Activated T-cell treated with anti-CD3 and anti-CD28 coated beads for 48 hours (primary cell): ENCODE measurements around the gene GPR137B.

Experiments used
- DNase-seq: peaks from one replicate; pipeline ENCODE4 v3.0.0-alpha.2; 2020; ENCODE audit warnings: low read depth

GPR137B gene

GRCh38 chr1:236114076-236114747 lies 28.1 kb upstream of the GPR137B start:
- DNase-seq = no peak

DNA sequence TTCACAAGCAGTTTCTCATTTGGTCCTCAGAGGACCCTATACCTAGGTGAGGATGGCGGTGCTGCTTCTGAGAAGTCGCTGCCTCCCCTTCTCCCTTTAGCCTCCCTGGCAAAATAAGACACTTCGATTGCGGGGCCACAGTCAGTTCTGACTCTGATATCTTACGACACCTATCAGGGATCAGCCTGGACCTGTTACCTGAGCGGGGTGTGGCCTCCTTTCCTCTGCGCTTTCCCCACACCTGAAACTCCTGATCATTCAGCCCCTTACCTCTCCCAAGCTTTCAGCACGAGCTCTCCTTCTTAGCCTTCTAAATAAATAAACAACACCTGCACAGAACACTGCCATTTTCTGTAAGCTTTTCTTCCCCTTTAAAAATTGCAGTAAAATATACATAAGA lies 24.6 kb upstream of the GPR137B start:
- no peak for DNase-seq

DNA sequence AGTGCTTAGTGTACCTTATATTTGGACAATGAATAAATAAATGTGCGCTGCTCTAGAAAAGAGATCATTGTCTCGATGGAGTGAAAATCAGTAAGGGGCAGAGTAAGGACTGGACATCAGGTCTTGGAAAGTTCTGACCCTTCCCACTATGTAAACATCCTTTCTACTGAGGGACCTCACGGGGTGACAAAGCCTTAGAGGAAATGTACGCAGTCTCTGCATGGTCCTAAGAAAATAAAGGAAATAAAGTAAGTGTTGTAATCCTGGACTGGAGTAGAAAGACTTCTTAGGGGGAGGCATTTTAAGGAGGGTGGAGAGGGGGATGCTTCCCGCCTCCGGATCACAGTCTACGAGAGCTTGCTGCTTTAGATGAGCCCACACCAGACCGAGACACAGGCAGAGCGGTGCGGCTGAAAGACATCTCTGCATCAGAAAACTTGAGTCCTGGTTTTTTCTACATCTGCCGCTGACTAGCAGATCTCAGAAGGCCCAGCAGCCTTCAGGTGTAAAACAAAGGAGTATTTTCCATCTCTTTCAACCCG lies 22.3 kb upstream of the GPR137B start:
- DNase-seq = no peak

- DNase-seq = no peak
Measured at GRCh38 chr1:236120721-236121153, 21.6 kb upstream of the GPR137B start.

GRCh38 chr1:236122176-236122575 lies 20.2 kb upstream of the GPR137B start:
- DNase-seq = peak; percentile 41

DNA sequence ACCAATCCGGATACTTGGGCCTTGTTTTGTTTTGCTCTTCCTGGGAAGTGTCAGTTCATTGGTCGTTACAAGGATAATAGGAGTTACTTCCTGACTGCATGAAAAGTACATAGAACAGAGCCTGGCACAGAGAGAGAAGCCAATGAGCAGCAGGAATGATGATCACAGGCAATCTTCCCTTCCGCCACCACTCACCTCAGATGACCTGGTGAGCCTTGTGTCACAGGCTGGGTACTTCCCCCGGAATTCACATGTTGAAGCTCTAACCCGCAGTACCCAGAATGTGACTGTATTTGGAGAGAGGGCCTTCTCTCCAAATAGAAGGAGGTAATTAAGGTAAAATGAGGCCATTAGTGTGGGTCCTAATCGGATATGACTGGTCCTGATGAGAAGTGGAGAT lies 18.8 kb upstream of the GPR137B start:
- no peak for DNase-seq

DNA sequence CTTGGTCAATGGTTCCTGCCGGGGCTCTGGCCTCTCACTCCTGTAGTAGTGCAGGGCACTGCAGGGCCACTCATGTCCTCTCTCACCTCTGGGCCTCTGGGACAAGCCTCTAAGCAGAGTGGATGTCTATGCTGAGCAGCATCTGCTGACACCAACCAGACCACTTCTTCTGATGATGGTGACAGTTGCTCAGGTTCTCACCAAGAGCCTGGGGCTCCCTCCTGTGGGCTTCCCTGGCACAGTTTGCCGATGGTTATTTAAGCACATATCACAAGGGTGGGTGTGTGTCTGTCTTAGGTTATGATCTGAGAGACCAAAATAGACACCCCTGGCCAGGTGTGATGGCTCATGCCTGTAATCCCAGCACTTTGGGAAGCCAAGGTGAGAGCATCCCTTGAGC lies 17.4 kb upstream of the GPR137B start:
- no peak for DNase-seq

- DNase-seq = no peak
Measured at GRCh38 chr1:236127045-236127444, 15.3 kb upstream of the GPR137B start.

DNA sequence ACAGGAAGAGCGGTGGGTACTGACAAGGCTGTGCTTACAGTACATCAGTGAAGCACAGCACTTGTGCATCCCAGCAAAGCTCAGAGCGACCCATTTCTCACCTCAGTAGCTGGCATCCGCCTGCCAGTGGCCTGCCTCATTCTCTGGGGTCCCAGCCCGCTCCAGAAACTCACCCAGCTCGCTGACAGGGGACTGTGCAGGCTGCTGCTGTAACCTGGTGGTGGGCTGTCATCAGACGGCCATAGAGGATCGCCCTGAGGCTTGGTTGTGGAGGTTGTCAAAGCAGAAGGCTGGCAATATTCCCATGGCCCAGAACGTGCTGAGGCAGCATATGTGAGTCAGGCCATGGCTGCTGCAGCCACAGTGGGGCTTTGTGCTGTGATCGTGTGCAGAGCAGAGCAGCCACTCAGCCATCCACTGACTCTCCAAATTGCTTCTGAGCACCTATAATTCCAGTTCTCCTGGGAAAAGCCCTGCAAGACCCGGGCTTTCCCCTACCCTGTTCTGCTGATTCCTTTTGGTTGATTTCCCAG lies 13.6 kb upstream of the GPR137B start:
- no peak for DNase-seq

- DNase-seq = no peak
Measured at GRCh38 chr1:236129306-236129705, 13.0 kb upstream of the GPR137B start.

DNA sequence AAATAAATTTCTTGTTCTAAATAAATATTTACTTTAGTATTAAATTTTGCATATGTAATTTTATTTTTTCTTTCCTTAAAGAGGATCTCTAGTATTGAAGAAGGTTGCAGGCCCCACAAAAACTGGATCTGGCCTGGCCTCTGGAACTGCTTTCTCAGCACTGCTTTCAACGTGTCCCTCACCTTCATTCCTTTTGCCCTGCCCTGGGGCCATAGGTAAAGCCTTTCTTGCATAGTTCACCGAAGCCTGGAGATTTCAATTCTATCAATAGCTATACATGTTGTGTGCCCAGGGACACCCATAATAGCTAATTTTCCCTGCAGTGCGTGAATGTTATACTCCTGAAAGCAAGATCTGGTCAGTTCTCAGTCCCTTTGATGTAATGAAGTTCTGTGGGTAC lies 12.0 kb upstream of the GPR137B start:
- no peak for DNase-seq

DNA sequence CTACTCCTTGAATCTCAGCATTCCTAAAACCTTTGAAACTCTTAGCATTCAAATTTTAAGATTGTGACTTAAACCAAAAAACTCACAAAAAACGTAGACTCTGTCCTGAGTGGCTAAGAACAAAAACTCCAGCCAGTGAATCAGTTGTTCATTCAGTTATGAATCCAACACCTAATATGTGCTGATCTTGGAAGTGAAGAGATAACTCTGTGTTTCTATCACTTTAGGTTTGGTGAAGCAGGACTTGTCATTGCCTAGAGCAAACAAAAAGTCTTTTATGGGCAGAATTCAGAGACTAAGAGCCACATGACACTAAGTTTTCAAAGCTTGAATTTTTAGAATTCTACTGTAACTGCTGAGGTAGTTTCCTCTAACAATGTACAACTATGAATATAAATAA lies 10.4 kb upstream of the GPR137B start:
- no peak for DNase-seq

GRCh38 chr1:236132420-236133046 lies 9.8 kb upstream of the GPR137B start:
- DNase-seq = no peak

GRCh38 chr1:236133339-236133738 lies 9.0 kb upstream of the GPR137B start:
- DNase-seq = no peak

- no peak for DNase-seq
Measured at GRCh38 chr1:236133802-236134201, 8.5 kb upstream of the GPR137B start.

DNA sequence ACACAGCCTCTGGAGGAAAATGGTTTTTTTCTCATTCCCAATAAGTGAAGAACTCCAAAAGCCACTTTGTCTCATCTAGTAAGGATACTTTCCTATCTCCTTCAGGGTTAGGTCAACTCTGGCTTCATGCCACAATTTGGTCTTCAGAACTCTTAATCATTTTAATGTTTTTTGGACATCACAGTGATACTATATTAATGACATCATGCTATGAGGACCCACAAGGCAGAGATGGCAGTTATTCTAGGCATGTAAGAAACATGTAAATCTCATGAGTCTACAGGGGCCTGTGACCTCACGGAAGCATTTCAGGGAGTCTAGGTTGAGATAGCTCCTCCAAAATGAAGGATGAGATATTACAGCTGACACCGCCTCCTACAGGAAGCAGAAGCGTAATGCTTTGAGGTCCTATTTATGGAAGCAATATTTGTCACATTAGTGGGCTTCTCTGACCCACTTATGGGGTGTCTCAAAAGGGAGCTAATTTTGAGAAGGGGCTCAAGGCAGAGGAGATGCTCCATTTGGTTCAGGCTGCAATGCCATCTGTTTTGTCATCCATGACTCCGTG lies 5.0 kb upstream of the GPR137B start:
- no peak for DNase-seq

GRCh38 chr1:236139495-236139894 lies 2.8 kb upstream of the GPR137B start:
- no peak for DNase-seq

DNA sequence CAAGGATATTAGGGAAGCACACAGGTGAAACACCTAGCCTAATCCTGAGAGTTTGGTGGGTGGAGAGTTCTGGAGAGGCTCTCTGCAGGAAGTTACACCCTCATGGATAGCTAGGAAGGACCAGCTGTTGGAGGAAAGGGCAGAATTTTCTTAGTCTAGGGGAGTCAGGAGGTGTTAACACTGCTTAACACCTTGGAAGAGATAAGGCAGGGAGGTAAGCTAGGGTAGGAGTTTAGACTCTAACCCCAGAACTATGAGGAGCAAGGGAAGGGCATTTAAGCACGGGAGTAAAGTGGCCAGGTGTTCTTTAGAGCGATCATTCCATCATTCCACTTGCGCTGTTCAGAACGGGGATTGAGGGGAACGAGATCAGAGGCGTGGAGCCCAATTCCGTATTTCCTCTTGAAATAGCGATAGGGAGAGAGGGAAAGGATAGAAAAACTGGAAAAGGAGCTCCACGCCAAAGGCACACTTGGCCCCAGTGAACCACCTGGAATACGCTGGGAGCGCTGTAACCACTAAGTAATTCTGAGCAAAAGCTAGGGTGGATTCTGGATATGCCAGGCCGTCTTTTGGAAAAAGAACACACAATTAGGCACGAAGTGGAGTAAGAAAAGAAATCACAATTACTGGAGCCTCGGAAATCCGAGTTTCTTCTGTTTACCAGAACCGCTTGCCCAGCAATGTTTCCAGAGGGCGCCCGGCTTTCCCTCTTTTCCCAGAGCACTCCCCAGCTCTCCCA lies 1.5 kb upstream of the GPR137B start:
- no peak for DNase-seq

GRCh38 chr1:236141447-236142252 lies 689 bp upstream of the GPR137B start:
- no peak for DNase-seq

GRCh38 chr1:236143104-236143948 lies 987 bp downstream of the GPR137B start:
- peak; percentile 36 for DNase-seq

- DNase-seq = no peak
Measured at GRCh38 chr1:236144033-236144432, 1.7 kb downstream of the GPR137B start.
